GM20000 (cell line): ENCODE measurements around the gene ERC1.
"Not testable (repeated sequence)": the region's sequence is repeated elsewhere in the genome, so short reads cannot be mapped to it uniquely, and the experiment has no call there.

Source experiments
- DNase-seq: peaks from one replicate; pipeline ENCODE4 v3.0.0; 2012; ENCODE audit warnings: low spot score
- CTCF ChIP-seq: IDR thresholded peaks from 2 replicates; pipeline ENCODE4 v1.5.1; 2012; ENCODE audit warnings: mild to moderate bottlenecking, control low read depth; ENCODE audit errors: extremely low read depth, missing control alignments

ERC1 gene

DNA sequence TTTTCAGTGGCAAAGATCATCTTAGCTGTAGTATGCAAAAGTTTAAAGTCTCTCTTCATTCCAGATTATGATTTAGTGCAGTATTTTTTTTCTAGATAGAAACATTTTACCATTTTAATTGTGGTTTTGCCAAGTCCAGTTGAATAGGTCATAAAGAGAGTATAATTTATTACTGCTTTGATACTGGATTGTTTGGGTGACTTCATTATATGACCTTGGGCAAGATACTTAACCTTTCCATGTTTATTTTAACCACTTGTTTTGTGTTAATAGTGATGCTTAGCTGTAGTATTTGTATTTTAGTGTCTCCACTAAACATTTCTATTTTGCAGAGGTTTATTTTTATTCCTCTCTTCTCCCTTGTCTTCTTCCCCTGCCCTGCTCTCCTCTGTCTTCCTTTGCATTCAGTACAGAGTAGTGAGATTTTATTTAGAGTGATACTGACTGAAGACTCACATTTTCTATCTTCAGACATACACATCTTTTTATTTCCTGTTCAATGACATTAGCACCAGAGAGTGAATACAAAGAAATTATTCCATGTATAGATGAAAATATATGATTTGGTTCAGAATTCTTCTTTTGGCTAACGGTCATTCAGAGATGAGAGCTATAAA, 215.2 kb downstream of the ERC1 start:
- TF ChIP-seq CTCF = no peak
- DNase-seq = no peak

DNA sequence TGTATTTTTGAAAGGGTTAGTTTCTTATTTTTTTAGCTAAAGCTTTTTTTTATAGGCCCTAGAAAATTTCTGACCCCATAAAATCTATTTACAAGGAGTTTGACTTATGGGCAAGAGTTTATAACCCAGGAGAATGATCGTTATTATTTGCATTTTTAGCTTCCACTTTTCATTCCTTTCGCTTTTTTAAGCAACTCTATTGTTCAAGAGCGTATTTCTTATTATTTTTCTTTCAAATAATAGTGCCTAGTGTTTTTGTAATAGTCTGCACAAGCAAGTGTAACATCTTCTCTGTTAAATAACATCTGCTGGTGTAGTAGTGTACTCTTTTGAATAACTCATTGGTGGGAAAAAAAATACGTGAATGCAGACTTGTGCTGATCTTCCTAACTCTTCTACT, 216.3 kb downstream of the ERC1 start:
- no peak for TF ChIP-seq CTCF
- DNase-seq = no peak

DNA sequence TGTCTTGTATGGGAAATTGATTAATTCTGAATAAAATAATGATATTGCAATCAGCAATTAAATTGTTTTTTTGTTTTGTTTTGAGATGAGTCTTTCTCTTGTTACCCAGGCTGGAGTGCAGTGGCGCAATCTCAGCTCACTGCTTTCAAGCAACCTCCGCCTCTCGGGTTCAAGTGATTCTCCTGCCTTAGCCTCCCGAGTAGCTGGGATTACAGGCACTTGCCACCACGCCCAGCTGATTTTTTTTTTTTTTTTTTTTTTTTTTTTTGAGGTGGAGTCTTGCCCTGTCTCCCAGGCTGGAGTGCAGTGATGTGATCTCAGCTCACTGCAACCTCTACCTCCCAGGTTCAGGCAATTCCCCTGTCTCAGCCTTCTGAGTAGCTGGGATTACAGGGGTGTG, 217.7 kb downstream of the ERC1 start:
- DNase-seq = not testable (repeated sequence)

- DNase-seq = no peak
- no peak for TF ChIP-seq CTCF
Observed at GRCh38 chr12:1212526-1212925, 221.5 kb downstream of the ERC1 start.

DNA sequence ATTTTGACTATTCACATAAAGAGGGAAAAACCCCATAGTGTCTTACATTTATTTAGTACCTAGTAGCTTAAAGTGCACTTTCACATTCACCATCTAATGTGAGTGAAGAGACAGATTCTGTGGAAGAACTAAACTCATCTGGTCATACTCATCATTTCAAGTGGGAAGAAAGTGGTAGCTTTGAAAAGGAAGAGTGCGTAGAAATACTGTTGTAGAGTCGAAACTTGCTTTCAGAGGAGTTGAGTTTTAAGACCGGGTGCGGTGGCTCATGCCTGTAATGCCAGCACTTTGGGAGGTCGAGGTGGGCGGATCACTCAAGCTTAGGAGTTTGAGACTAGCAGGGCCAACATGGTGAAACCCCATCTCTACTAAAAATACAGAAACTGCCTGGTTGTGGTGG, 222.2 kb downstream of the ERC1 start:
- DNase-seq = no peak
- TF ChIP-seq CTCF = no peak

GRCh38 chr12:1213618-1214205, 222.7 kb downstream of the ERC1 start:
- no peak for TF ChIP-seq CTCF
- DNase-seq = no peak

DNA sequence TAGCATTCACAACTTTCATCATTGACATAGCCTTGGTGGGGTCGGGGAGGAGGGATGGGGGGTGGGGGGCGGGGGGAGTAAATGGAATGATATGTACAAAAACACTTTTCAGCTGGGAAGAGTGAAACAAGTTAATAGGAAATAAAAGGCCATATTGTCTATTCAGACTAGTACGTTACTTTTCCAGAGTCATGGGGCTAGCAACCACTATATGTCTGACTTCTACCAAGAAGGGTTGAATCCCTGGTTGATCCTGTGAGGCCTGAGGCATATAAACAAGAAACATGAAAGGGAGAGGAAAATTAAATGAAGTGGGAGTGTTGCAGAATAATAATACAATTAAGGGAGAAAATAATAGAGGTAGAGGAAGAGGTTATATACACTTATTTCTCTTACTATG, 225.5 kb downstream of the ERC1 start:
- TF ChIP-seq CTCF = no peak
- no peak for DNase-seq
